ENCODE measurements around the gene IGFBP7.

The IGFBP7 gene

GRCh38 chr4:57124145-57124544, 14.0 kb upstream of the IGFBP7 start:
- no peak overlapping the region for H2BK5ac ChIP-seq (ENCODE audit: low read length)
- H2BK15ac ChIP-seq (ENCODE audit: low read length) = no peak overlapping the region
- H3K4me2 ChIP-seq (ENCODE audit: insufficient read depth, low read length, poor library complexity, severe bottlenecking) = no peak overlapping the region
- H2BK12ac ChIP-seq (ENCODE audit: low read length) = no peak overlapping the region
- no peak overlapping the region for H3K4me3 ChIP-seq (ENCODE audit: low read length in 2 of 2)
- H4K91ac ChIP-seq (ENCODE audit: low read depth, low read length, poor library complexity) = no peak overlapping the region
- no peak overlapping the region for H3K9ac ChIP-seq (ENCODE audit: low read depth, low read length, poor library complexity)
- no peak overlapping the region for H4K8ac ChIP-seq (ENCODE audit: low read depth, low read length)
- peaks cover 2 to 9% of the 10 kb centered on the region in 2 donors for H3K9me3 ChIP-seq (replicated peaks in 1 of 2; ENCODE audit: control insufficient read depth in 2 of 2, insufficient read depth in 1 of 2, low read depth in 1 of 2, low read length in 2 of 2)
- no peak overlapping the region for H2BK120ac ChIP-seq (ENCODE audit: low read depth, low read length)
- no peak overlapping the region for H3K4ac ChIP-seq (ENCODE audit: low read length)
- H3K36me3 ChIP-seq (replicated peaks in 1 of 2; ENCODE audit: control insufficient read depth in 2 of 2, insufficient read depth in 2 of 2, low read length in 2 of 2) = no peaks in the 10 kb centered on the region
- peaks cover 0 to 2% (median 0%) of the 10 kb centered on the region in 3 experiments for H3K27me3 ChIP-seq (ENCODE audit: control insufficient read depth in 3 of 3, insufficient read depth in 3 of 3, low read depth in 1 of 3, low read length in 3 of 3)
- no peak overlapping the region for H2AFZ ChIP-seq (ENCODE audit: low read length)
- no peak overlapping the region for H2AK5ac ChIP-seq (ENCODE audit: low read depth, low read length)
- no peak overlapping the region for H3K23ac ChIP-seq (ENCODE audit: low read depth, low read length, poor library complexity)
- no peaks in the 10 kb centered on the region for H3K4me1 ChIP-seq (ENCODE audit: control insufficient read depth in 2 of 2, insufficient read depth in 1 of 2, low read depth in 1 of 2, low read length in 2 of 2)
- H3K27ac ChIP-seq (replicated peaks; ENCODE audit: low read length) = no peak overlapping the region
- no peak overlapping the region for H3K14ac ChIP-seq (ENCODE audit: low read length)
- no peaks in the 10 kb centered on the region for H3K79me1 ChIP-seq (ENCODE audit: low read depth, low read length)
- H3K18ac ChIP-seq (ENCODE audit: low read length) = no peak overlapping the region
- no peak for DNase-seq (ENCODE audit: low spot score)

GRCh38 chr4:57122959-57123358, 12.8 kb upstream of the IGFBP7 start:
- Histone ChIP-seq H3K23ac (ENCODE audit: low read depth, low read length, poor library complexity) (no peak overlapping the region), H3K4me1 (ENCODE audit: control insufficient read depth in 2 of 2, insufficient read depth in 1 of 2, low read depth in 1 of 2, low read length in 2 of 2) (no peaks in the 10 kb centered on the region), H2AK5ac (ENCODE audit: low read depth, low read length) (no peak overlapping the region), H3K4me3 (ENCODE audit: low read length in 2 of 2) (no peak overlapping the region), H3K4ac (ENCODE audit: low read length) (no peak overlapping the region), H3K36me3 (replicated peaks in 1 of 2; ENCODE audit: control insufficient read depth in 2 of 2, insufficient read depth in 2 of 2, low read length in 2 of 2) (no peaks in the 10 kb centered on the region), H2BK120ac (ENCODE audit: low read depth, low read length) (no peak overlapping the region), H3K14ac (ENCODE audit: low read length) (no peak overlapping the region), H3K9me3 (replicated peaks in 1 of 2; ENCODE audit: control insufficient read depth in 2 of 2, insufficient read depth in 1 of 2, low read depth in 1 of 2, low read length in 2 of 2) (peaks cover 2 to 9% of the 10 kb centered on the region in 2 donors), H4K91ac (ENCODE audit: low read depth, low read length, poor library complexity) (no peak overlapping the region), H2AFZ (ENCODE audit: low read length) (no peak overlapping the region), H2BK12ac (ENCODE audit: low read length) (no peak overlapping the region), H3K27me3 (ENCODE audit: control insufficient read depth in 3 of 3, insufficient read depth in 3 of 3, low read depth in 1 of 3, low read length in 3 of 3) (peaks cover 0 to 2% (median 0%) of the 10 kb centered on the region in 3 experiments), H2BK5ac (ENCODE audit: low read length) (no peak overlapping the region), H4K8ac (ENCODE audit: low read depth, low read length) (no peak overlapping the region), H3K27ac (replicated peaks; ENCODE audit: low read length) (no peak overlapping the region), H3K4me2 (ENCODE audit: insufficient read depth, low read length, poor library complexity, severe bottlenecking) (no peak overlapping the region), H3K9ac (ENCODE audit: low read depth, low read length, poor library complexity) (no peak overlapping the region), H3K18ac (ENCODE audit: low read length) (no peak overlapping the region), H3K79me1 (ENCODE audit: low read depth, low read length) (no peaks in the 10 kb centered on the region), H2BK15ac (ENCODE audit: low read length) (no peak overlapping the region)
- DNase-seq (ENCODE audit: low spot score) = no peak
- WGBS, 2 donors (ENCODE audit: extremely low coverage in 2 of 2, insufficient read length in 2 of 2, insufficient replicate concordance in 1 of 2) = no CpG with 5 or more reads among the region's 1 CpG

- WGBS, 2 donors (ENCODE audit: extremely low coverage in 2 of 2, insufficient read length in 2 of 2, insufficient replicate concordance in 1 of 2) = no CpG with 5 or more reads among the region's 8 CpGs
- no peak overlapping the region for H2BK120ac ChIP-seq (ENCODE audit: low read depth, low read length)
These were observed 9.0 kb upstream of the IGFBP7 start for GRCh38 chr4:57119054-57119651.

GRCh38 chr4:57117491-57117890, 7.3 kb upstream of the IGFBP7 start:
- Histone ChIP-seq H4K8ac (ENCODE audit: low read depth, low read length) (no peak overlapping the region), H4K91ac (ENCODE audit: low read depth, low read length, poor library complexity) (no peak overlapping the region), H3K4me3 (ENCODE audit: low read length in 2 of 2) (no peak overlapping the region), H3K4me1 (ENCODE audit: control insufficient read depth in 2 of 2, insufficient read depth in 1 of 2, low read depth in 1 of 2, low read length in 2 of 2) (peaks cover 0 to 6% of the 10 kb centered on the region in 2 donors), H2BK12ac (ENCODE audit: low read length) (no peak overlapping the region), H2BK120ac (ENCODE audit: low read depth, low read length) (no peak overlapping the region), H3K4ac (ENCODE audit: low read length) (no peak overlapping the region), H3K23ac (ENCODE audit: low read depth, low read length, poor library complexity) (no peak overlapping the region), H3K27me3 (ENCODE audit: control insufficient read depth in 3 of 3, insufficient read depth in 3 of 3, low read depth in 1 of 3, low read length in 3 of 3) (peaks cover 0 to 2% (median 0%) of the 10 kb centered on the region in 3 experiments), H3K18ac (ENCODE audit: low read length) (no peak overlapping the region), H3K36me3 (replicated peaks in 1 of 2; ENCODE audit: control insufficient read depth in 2 of 2, insufficient read depth in 2 of 2, low read length in 2 of 2) (no peaks in the 10 kb centered on the region), H2BK15ac (ENCODE audit: low read length) (no peak overlapping the region), H3K4me2 (ENCODE audit: insufficient read depth, low read length, poor library complexity, severe bottlenecking) (no peak overlapping the region), H2BK5ac (ENCODE audit: low read length) (no peak overlapping the region), H3K9me3 (replicated peaks in 1 of 2; ENCODE audit: control insufficient read depth in 2 of 2, insufficient read depth in 1 of 2, low read depth in 1 of 2, low read length in 2 of 2) (peaks cover 0 to 2% of the 10 kb centered on the region in 2 donors), H2AFZ (ENCODE audit: low read length) (no peak overlapping the region), H2AK5ac (ENCODE audit: low read depth, low read length) (no peak overlapping the region), H3K27ac (replicated peaks; ENCODE audit: low read length) (no peak overlapping the region), H3K79me1 (ENCODE audit: low read depth, low read length) (no peaks in the 10 kb centered on the region), H3K9ac (ENCODE audit: low read depth, low read length, poor library complexity) (no peak overlapping the region), H3K14ac (ENCODE audit: low read length) (no peak overlapping the region)
- WGBS, 2 donors (ENCODE audit: extremely low coverage in 2 of 2, insufficient read length in 2 of 2, insufficient replicate concordance in 1 of 2) = no CpG with 5 or more reads among the region's 2 CpGs
- DNase-seq (ENCODE audit: low spot score) = no peak

More at GRCh38 chr4:57119054-57119651, 9.0 kb upstream of the IGFBP7 start:
- Histone ChIP-seq H2BK15ac (ENCODE audit: low read length) (no peak overlapping the region), H2BK5ac (ENCODE audit: low read length) (no peak overlapping the region), H3K4me2 (ENCODE audit: insufficient read depth, low read length, poor library complexity, severe bottlenecking) (no peak overlapping the region), H3K4me3 (ENCODE audit: low read length in 2 of 2) (no peak overlapping the region), H3K4me1 (ENCODE audit: control insufficient read depth in 2 of 2, insufficient read depth in 1 of 2, low read depth in 1 of 2, low read length in 2 of 2) (no peaks in the 10 kb centered on the region), H3K18ac (ENCODE audit: low read length) (no peak overlapping the region), H2AK5ac (ENCODE audit: low read depth, low read length) (no peak overlapping the region), H3K27ac (replicated peaks; ENCODE audit: low read length) (no peak overlapping the region), H3K23ac (ENCODE audit: low read depth, low read length, poor library complexity) (no peak overlapping the region), H3K36me3 (replicated peaks in 1 of 2; ENCODE audit: control insufficient read depth in 2 of 2, insufficient read depth in 2 of 2, low read length in 2 of 2) (no peaks in the 10 kb centered on the region), H3K27me3 (ENCODE audit: control insufficient read depth in 3 of 3, insufficient read depth in 3 of 3, low read depth in 1 of 3, low read length in 3 of 3) (peaks cover 0 to 2% (median 0%) of the 10 kb centered on the region in 3 experiments), H3K9ac (ENCODE audit: low read depth, low read length, poor library complexity) (no peak overlapping the region), H4K91ac (ENCODE audit: low read depth, low read length, poor library complexity) (no peak overlapping the region), H3K14ac (ENCODE audit: low read length) (no peak overlapping the region), H3K9me3 (replicated peaks in 1 of 2; ENCODE audit: control insufficient read depth in 2 of 2, insufficient read depth in 1 of 2, low read depth in 1 of 2, low read length in 2 of 2) (peaks cover 0 to 2% of the 10 kb centered on the region in 2 donors), H4K8ac (ENCODE audit: low read depth, low read length) (no peak overlapping the region), H2AFZ (ENCODE audit: low read length) (peak overlapping the region; percentile 69), H3K4ac (ENCODE audit: low read length) (no peak overlapping the region), H2BK12ac (ENCODE audit: low read length) (no peak overlapping the region), H3K79me1 (ENCODE audit: low read depth, low read length) (no peaks in the 10 kb centered on the region)
- no peak for DNase-seq (ENCODE audit: low spot score)
